K562 (cell line): ENCODE results near the gene MYL6B. TPM values are rescaled to one million over a fixed set of nuclear protein-coding genes. Genes with fewer than 3 reads are reported as not detected.
A peak's percentile ranks its signal among the peaks of the same experiment; 100 is the strongest.

Experiments used
- ATAC-seq: fragments of 200-7000 bp; cut with Tn5 transposase; 3 replicates; pipeline ENCODE4 v1.9.1; 2020; ENCODE audit warnings: moderate library complexity
- BruUV-seq: library from RNA; stranded (reverse); fragments of 400-500 nt; replicated peaks from 2 replicates; lab custom pipeline; 2021; lab: Mats Ljungman, UMichigan
- CTCF ChIA-PET: fragments of 300-600 bp; formaldehyde crosslinking; extraction: SDS; loops from one replicate; lab custom pipeline; 2021; ENCODE audit warnings: low intra/inter-chr PET ratio; lab: Yijun Ruan, JAX
- POLR2A ChIA-PET: fragments of 300-600, 350-650 bp; sonication (Branson Sonifier 250); formaldehyde crosslinking; extraction: SDS; loops from one replicate; lab custom pipeline; 2021; ENCODE audit warnings: antibody characterized with exemption, inconsistent platforms; lab: Yijun Ruan, JAX
- DNase-seq, 4 experiments: peaks; one replicate each; pipeline versions ENCODE4 v3.0.0 to v3.0.0-alpha.2; 2011 to 2018; ENCODE audit warnings: low spot score in 3 of 4, mixed read lengths in 3 of 4; ENCODE audit errors: extremely low read depth in 1 of 4
- FAIRE-seq: peaks from 2 replicates; lab custom pipeline; 2011; peaks lifted over from hg19 to GRCh38; lab: Jason Lieb, UNC
- H2AFZ ChIP-seq: 2 replicates; pipeline ENCODE4 v1.6.0; 2011; ENCODE audit warnings: low read depth, low read length, control low read depth, inconsistent platforms
- H3K27ac ChIP-seq: fragments of 200-600 bp; 3 replicates; pipeline ENCODE4 v1.8.0; 2011; ENCODE audit warnings: low read depth, mild to moderate bottlenecking, control low read depth, inconsistent platforms, low read length, moderate library complexity, mixed read lengths; ENCODE audit errors: extremely low read depth
- H3K27me3 ChIP-seq, 2 experiments: fragments of 300-600 bp in 1 of 2; 2 replicates in 1 of 2; 3 replicates in 1 of 2; pipeline versions ENCODE4 v1.6.0 to v1.8.0; 2011; ENCODE audit warnings: inconsistent platforms in 2 of 2, low read length in 2 of 2, mild to moderate bottlenecking in 1 of 2, mixed read lengths in 1 of 2, moderate library complexity in 1 of 2; ENCODE audit not compliant: control insufficient read depth in 2 of 2, insufficient read depth in 2 of 2
- H3K36me3 ChIP-seq: fragments of 300-600 bp; 3 replicates; pipeline ENCODE4 v1.8.0; 2011; ENCODE audit warnings: mild to moderate bottlenecking, low read length, inconsistent platforms; ENCODE audit not compliant: control insufficient read depth, insufficient read depth
- H3K4me1 ChIP-seq, 2 experiments: fragments of 200-600 bp in 1 of 2; replicated peaks in 1 of 2; 2 replicates in 1 of 2; 3 replicates in 1 of 2; pipeline versions ENCODE4 v1.5.1 to v1.8.0; 2011; ENCODE audit warnings: inconsistent platforms in 2 of 2, low read length in 2 of 2, mild to moderate bottlenecking in 1 of 2, mixed read lengths in 1 of 2, moderate library complexity in 1 of 2; ENCODE audit not compliant: control insufficient read depth in 2 of 2, insufficient read depth in 2 of 2
- H3K4me2 ChIP-seq: 2 replicates; pipeline ENCODE4 v1.6.1; 2011; ENCODE audit warnings: low read length, control low read depth, inconsistent platforms, mixed read lengths; ENCODE audit not compliant: insufficient read depth
- H3K4me3 ChIP-seq: fragments of 200-600 bp; sonication (generic), shearing (Covaris generic); 2 replicates; pipeline ENCODE4 v1.5.1; 2016; ENCODE audit warnings: control low read depth, inconsistent platforms
- H3K79me2 ChIP-seq: fragments of 200-600 bp; 3 replicates; pipeline ENCODE4 v1.8.0; 2011; ENCODE audit warnings: low read length, inconsistent platforms; ENCODE audit not compliant: control insufficient read depth, insufficient read depth
- H3K9ac ChIP-seq, 2 experiments: 2 replicates each; pipeline versions ENCODE4 v1.6.0 to v1.6.1; 2011; ENCODE audit warnings: low read depth in 2 of 2, low read length in 2 of 2, control low read depth in 1 of 2, inconsistent platforms in 1 of 2, mild to moderate bottlenecking in 1 of 2, mixed read lengths in 1 of 2; ENCODE audit not compliant: insufficient read depth in 1 of 2
- H3K9me1 ChIP-seq: one replicate; pipeline ENCODE4 v1.6.0; 2011; ENCODE audit warnings: inconsistent platforms, mild to moderate bottlenecking, low read length, moderate library complexity; ENCODE audit not compliant: control insufficient read depth, insufficient read depth
- H3K9me3 ChIP-seq: replicated peaks from 2 replicates; pipeline ENCODE4 v1.5.1; 2011; ENCODE audit warnings: low read depth, low read length, inconsistent platforms; ENCODE audit not compliant: control insufficient read depth, insufficient read depth
- H4K20me1 ChIP-seq: replicated peaks from 2 replicates; pipeline ENCODE4 v1.6.1; 2011; ENCODE audit warnings: low read length, inconsistent platforms, mixed read lengths; ENCODE audit not compliant: control insufficient read depth, insufficient read depth
- CEBPG ChIP-seq, 3 experiments: fragments of 200-800 bp in 1 of 3; sonication (Bioruptor generic) in 1 of 3; sonication (generic) in 1 of 3; formaldehyde crosslinking in 1 of 3; IDR thresholded peaks in 2 of 3; conservative IDR thresholded peaks in 1 of 3; 2 replicates each; pipeline versions ENCODE4 v1.6.1 to v1.8.0; 2016 to 2022; ENCODE audit warnings: missing compliant biosample characterization in 2 of 3, missing genetic modification characterization in 2 of 3, mild to moderate bottlenecking in 1 of 3, missing genetic modification reagents in 1 of 3
- ETV6 ChIP-seq, 3 experiments: fragments of 150-350 bp in 1 of 3; sonication (generic) in 1 of 3; formaldehyde crosslinking in 1 of 3; IDR thresholded peaks; 2 replicates each; pipeline versions ENCODE4 v1.6.1 to v1.8.0; 2014 to 2022; ENCODE audit warnings: borderline replicate concordance in 2 of 3, low read depth in 2 of 3, antibody characterized with exemption in 1 of 3, low read length in 1 of 3, mild to moderate bottlenecking in 1 of 3, missing genetic modification reagents in 1 of 3
- LCOR ChIP-seq: sonication (generic); formaldehyde crosslinking; IDR thresholded peaks from 2 replicates; pipeline ENCODE4 v1.8.0; 2022; ENCODE audit warnings: mild to moderate bottlenecking, missing genetic modification reagents
- MEF2D ChIP-seq: conservative IDR thresholded peaks from 2 replicates; pipeline ENCODE4 v1.6.1; 2016; ENCODE audit warnings: low read depth, missing genetic modification characterization, missing compliant biosample characterization
- NONO ChIP-seq, 2 experiments: fragments of 200-400 bp in 1 of 2; fragments of 450-650 bp in 1 of 2; formaldehyde crosslinking in 1 of 2; IDR thresholded peaks; 2 replicates each; pipeline ENCODE4 v1.6.1; 2017; ENCODE audit warnings: low read depth in 2 of 2, mild to moderate bottlenecking in 2 of 2, moderate library complexity in 2 of 2, low read length in 1 of 2
- POLR2G ChIP-seq: fragments of 200-400 bp; formaldehyde crosslinking; IDR thresholded peaks from 2 replicates; pipeline ENCODE4 v1.6.1; 2017; ENCODE audit warnings: low read depth, mild to moderate bottlenecking, antibody characterized with exemption, low read length, moderate library complexity
- RBFOX2 ChIP-seq: fragments of 200-400 bp; formaldehyde crosslinking; IDR thresholded peaks from 2 replicates; pipeline ENCODE4 v1.6.1; 2017; ENCODE audit warnings: low read depth, mild to moderate bottlenecking, low read length, moderate library complexity
- TGIF2 ChIP-seq: sonication (generic); formaldehyde crosslinking; IDR thresholded peaks from 2 replicates; pipeline ENCODE4 v1.8.1; 2022; ENCODE audit warnings: mild to moderate bottlenecking, missing genetic modification reagents, moderate library complexity
- UBTF ChIP-seq, 2 experiments: IDR thresholded peaks; 2 replicates each; pipeline ENCODE4 v1.6.1; 2012; ENCODE audit warnings: improper control_type of control experiment in 2 of 2, low read depth in 2 of 2, low read length in 2 of 2, borderline replicate concordance in 1 of 2
- WGBS: fragments of 100-300 bp; shearing (Covaris generic); methylation state at CpG from one replicate; pipeline ENCODE4 v1.1.6; 2016; ENCODE audit warnings: low coverage, mixed read lengths; ENCODE audit not compliant: insufficient coverage; ENCODE audit errors: missing lambda C conversion rate; 5-methylcytosine and 5-hydroxymethylcytosine counted together
- in situ Hi-C: fragments of 300-500 bp; cut with MboI; formaldehyde crosslinking; loops from 4 replicates; pipeline ENCODE4 v1.15.0; 2018; ENCODE audit warnings: inconsistent platforms, mixed read lengths
- intact Hi-C: fragments of 100-400 bp; cut with micrococcal nuclease; formaldehyde crosslinking; loops from 2 replicates; pipeline ENCODE4 v1.14.2; 2022
- polyA plus RNA-seq, 8 experiments: library from polyadenylated mRNA; depleted of rRNA in 4 of 8; stranded (reverse) in 5 of 8; unstranded in 3 of 8; fragments of >200 nt; fragmentation: Nextera tagmentation in 2 of 8; fragmentation: Illumina TruSeq in 1 of 8; extraction: Ambion mirVana in 2 of 8; extraction: Trizol in 1 of 8; gene quantifications; 2 replicates each; pipeline versions ENCODE4 v1.2.1 to v1.2.3, GENCODE V29; 2011 to 2014; ENCODE audit warnings: inconsistent platforms in 1 of 8, missing spikeins in 1 of 8
- total RNA-seq, 7 experiments: library from RNA; depleted of rRNA in 6 of 7; stranded (reverse); fragments of >200 nt in 6 of 7; fragmentation: Illumina TruSeq in 2 of 7; extraction: Trizol in 2 of 7; gene quantifications; 2 replicates each; pipeline versions ENCODE4 v1.2.1 to v1.2.3, GENCODE V29; 2011 to 2021; ENCODE audit warnings: low replicate concordance in 1 of 7
- TF ChIP-seq, protein P1 (sequence below): fragments of 250-450 bp; sonication (Bioruptor Pico); IDR thresholded peaks from 2 replicates; pipeline ENCODE4 v1.5.1; 2021; ENCODE audit warnings: mild to moderate bottlenecking

The MYL6B gene
- total and polyA plus RNA-seq, 9 of the 15 experiments (the other 6 are each of a cell fraction or from before 2014, with no cell fraction given), result 42.8 to 77.3 (median 68.6) TPM

DNA sequence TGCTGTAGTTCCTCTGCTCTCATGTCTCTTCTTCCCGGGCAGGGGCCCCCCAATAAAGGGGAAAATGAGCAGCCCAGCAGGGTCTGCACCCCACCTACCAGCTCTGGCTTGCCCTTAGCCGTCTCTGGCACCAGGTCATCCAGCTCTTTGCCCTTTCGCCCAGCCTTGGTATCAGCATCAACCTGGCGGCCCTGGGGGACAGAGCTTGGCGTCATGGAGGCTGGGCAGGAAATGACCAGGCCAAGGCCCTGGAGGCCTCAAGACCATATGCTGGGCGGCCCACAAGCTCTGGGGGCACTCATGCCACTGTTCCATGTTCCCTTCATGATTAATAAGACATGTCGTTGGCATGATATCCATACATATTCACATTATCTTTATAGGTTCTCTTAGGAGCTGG is 20.5 kb downstream of the MYL6B start:
- 94% methylated on average over 7 of the region's 7 CpGs for WGBS
- H3K4me2 ChIP-seq, result no peak overlapping the region
- POLR2A ChIA-PET, result interaction anchor here (1.1 to 8.7 kb wide), 3 partner anchors 10 to 31 kb away, joined by 3 to 124 read pairs (median 4); partner anchors contain the start of gene MYL6
- H3K4me1 ChIP-seq, result peaks cover 0 to 3% of the 10 kb centered on the region in 2 experiments; a peak in 2 of 5 replicates
- TF ChIP-seq LCOR (CRISPR knock-in tag) (no peak), POLR2G (peak; percentile 52), TGIF2 (CRISPR knock-in tag) (no peak), RBFOX2 (peak; percentile 47; the same call in 1 of the 2 replicates)
- no peak for ATAC-seq
- no peak for DNase-seq
- no TSS peak for BruUV-seq
- peaks cover 89% of the 10 kb centered on the region for H3K36me3 ChIP-seq
- no peak overlapping the region for H3K9ac ChIP-seq
- H3K27ac ChIP-seq, result no peak overlapping the region
- H4K20me1 ChIP-seq, result no peaks in the 10 kb centered on the region
- FAIRE-seq, result no peak
- no peaks in the 10 kb centered on the region for H3K9me3 ChIP-seq
- in situ Hi-C loops, result no loop called here
- intact Hi-C loops, result no loop called here
- H3K9me1 ChIP-seq, result no peaks in the 10 kb centered on the region
- CTCF ChIA-PET, result no interaction called here
- H3K79me2 ChIP-seq, result no peaks in the 10 kb centered on the region
- H3K27me3 ChIP-seq, result no peaks in the 10 kb centered on the region
- no peak overlapping the region for H3K4me3 ChIP-seq
- no peak overlapping the region for H2AFZ ChIP-seq

DNA sequence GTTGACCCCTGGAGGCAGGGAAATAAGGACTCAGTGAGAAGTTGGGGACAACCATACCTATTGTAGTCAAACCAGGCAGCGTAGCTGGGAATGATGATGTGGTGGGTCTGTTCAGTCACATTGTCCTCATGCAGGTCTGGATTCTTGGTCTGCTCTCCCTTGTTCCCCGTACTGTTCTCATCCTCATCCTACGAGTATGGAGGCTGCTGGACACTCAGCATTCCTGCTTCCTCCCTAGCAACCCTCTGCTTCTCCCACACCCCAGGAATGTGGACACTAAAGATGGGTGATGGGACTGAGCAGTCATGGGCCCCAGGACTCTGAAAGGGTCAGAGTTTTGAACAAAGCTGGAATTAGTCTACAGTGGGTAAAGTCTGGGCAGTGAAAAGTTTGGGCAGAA is 26.0 kb downstream of the MYL6B start:
- 92% methylated on average over 3 of the region's 3 CpGs for WGBS
- in situ Hi-C loops, result no loop called here
- H3K9me3 ChIP-seq, result no peaks in the 10 kb centered on the region
- no peak overlapping the region for H2AFZ ChIP-seq
- no peaks in the 10 kb centered on the region for H3K9me1 ChIP-seq
- ChIA-PET POLR2A (interaction anchor here (1.0 to 8.7 kb wide), 3 partner anchors 9 to 16 kb away, joined by 4 to 124 read pairs (median 48); partner anchors contain the start of genes MYL6 and SMARCC2), CTCF (no interaction called here)
- FAIRE-seq, result no peak
- no peaks in the 10 kb centered on the region for H3K79me2 ChIP-seq
- ATAC-seq, result peak; percentile 18; the same call in 2 of the 3 replicates
- no peak overlapping the region for H3K4me2 ChIP-seq
- H3K36me3 ChIP-seq, result peaks cover 86% of the 10 kb centered on the region
- intact Hi-C loops, result no loop called here
- no peaks in the 10 kb centered on the region for H3K27me3 ChIP-seq
- BruUV-seq, result no TSS peak
- no peak overlapping the region for H3K4me3 ChIP-seq
- no peak overlapping the region for H3K27ac ChIP-seq
- DNase-seq, result no peak
- H4K20me1 ChIP-seq, result no peaks in the 10 kb centered on the region
- no peak overlapping the region for H3K9ac ChIP-seq
- no peaks in the 10 kb centered on the region for H3K4me1 ChIP-seq
- TF ChIP-seq NONO (IDR thresholded peaks at IDR 0.05; ENCODE audit: low read depth in 2 of 2, low read length in 1 of 2) (no peak), MEF2D (tag) (no peak), UBTF (IDR thresholded peaks at IDR 0.05; ENCODE audit: borderline replicate concordance in 1 of 2, low read depth in 2 of 2, low read length in 2 of 2) (no peak), CEBPG (CRISPR knock-in tag; IDR thresholded peaks at IDR 0.05) (no peak), CEBPG (tag; conservative IDR thresholded peaks at IDR 0.05 in 1 of 2, IDR thresholded peaks at IDR 0.05 in 1 of 2) (no peak), ETV6 (IDR thresholded peaks at IDR 0.05; ENCODE audit: borderline replicate concordance in 1 of 2, low read depth in 2 of 2, low read length in 1 of 2) (no peak), ETV6 (CRISPR knock-in tag; IDR thresholded peaks at IDR 0.05; ENCODE audit: borderline replicate concordance) (no peak)
- TF ChIP-seq, protein P1, sequence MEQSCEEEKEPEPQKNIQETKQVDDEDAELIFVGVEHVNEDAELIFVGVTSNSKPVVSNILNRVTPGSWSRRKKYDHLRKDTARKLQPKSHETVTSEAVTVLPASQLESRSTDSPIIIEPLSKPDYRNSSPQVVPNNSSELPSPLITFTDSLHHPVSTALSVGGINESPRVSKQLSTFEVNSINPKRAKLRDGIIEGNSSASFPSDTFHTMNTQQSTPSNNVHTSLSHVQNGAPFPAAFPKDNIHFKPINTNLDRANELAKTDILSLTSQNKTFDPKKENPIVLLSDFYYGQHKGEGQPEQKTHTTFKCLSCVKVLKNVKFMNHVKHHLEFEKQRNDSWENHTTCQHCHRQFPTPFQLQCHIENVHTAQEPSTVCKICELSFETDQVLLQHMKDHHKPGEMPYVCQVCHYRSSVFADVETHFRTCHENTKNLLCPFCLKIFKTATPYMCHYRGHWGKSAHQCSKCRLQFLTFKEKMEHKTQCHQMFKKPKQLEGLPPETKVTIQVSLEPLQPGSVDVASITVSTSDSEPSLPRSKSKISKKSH (CRISPR knock-in tag), result no peak
